ENCODE measurements around the gene PDE5A. TPM values are rescaled to one million over a fixed set of nuclear protein-coding genes. Genes with fewer than 3 reads are reported as not detected.

Gene PDE5A
- total and polyA plus RNA-seq, 4 donors: 3.8 to 121 (median 16.9) TPM

DNA sequence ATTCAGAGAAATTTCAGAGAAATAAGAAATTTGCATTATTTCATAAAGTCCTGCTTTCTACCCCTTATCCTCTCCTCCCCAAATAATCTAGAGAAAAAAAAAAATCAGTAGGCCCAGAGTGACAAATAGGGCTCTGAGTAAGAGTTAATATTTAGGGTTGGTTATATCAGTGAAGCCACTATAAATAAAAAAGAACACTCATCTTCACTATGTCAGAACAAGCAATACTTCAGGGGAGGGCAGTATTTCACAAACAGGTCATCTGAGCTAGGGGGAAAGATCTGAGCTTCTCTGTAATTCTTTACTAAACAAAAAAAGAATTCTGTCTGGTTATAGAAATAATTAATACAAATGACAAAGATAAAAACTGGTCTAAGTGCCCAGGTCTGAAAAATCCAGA is 39.4 kb downstream of the PDE5A start:
- Histone ChIP-seq H3K4me1 (ENCODE audit: control insufficient read depth in 5 of 5, insufficient read depth in 5 of 5, low read length in 5 of 5) (peaks cover 0 to 13% (median 2%) of the 10 kb centered on the region in 5 donors), H3K9me3 (ENCODE audit: control insufficient read depth in 4 of 4, insufficient read depth in 3 of 4, low read length in 3 of 4) (no peaks in the 10 kb centered on the region), H3K36me3 (ENCODE audit: control insufficient read depth in 4 of 4, insufficient read depth in 4 of 4, low read length in 4 of 4) (peaks cover 0 to 13% (median 2%) of the 10 kb centered on the region in 4 donors), H3K27me3 (ENCODE audit: control insufficient read depth in 3 of 3, insufficient read depth in 3 of 3, low read length in 2 of 3) (no peaks in the 10 kb centered on the region), H3K4me3 (no peak overlapping the region), H3K9ac (ENCODE audit: insufficient read depth in 1 of 2, low read length in 2 of 2) (no peak overlapping the region), H3K27ac (ENCODE audit: low read depth in 1 of 2, low read length in 1 of 2) (no peak overlapping the region)
- ATAC-seq (ENCODE audit: insufficient read depth, low FRiP score) (no peak), DNase-seq (no peak)
- TF ChIP-seq, protein P1, sequence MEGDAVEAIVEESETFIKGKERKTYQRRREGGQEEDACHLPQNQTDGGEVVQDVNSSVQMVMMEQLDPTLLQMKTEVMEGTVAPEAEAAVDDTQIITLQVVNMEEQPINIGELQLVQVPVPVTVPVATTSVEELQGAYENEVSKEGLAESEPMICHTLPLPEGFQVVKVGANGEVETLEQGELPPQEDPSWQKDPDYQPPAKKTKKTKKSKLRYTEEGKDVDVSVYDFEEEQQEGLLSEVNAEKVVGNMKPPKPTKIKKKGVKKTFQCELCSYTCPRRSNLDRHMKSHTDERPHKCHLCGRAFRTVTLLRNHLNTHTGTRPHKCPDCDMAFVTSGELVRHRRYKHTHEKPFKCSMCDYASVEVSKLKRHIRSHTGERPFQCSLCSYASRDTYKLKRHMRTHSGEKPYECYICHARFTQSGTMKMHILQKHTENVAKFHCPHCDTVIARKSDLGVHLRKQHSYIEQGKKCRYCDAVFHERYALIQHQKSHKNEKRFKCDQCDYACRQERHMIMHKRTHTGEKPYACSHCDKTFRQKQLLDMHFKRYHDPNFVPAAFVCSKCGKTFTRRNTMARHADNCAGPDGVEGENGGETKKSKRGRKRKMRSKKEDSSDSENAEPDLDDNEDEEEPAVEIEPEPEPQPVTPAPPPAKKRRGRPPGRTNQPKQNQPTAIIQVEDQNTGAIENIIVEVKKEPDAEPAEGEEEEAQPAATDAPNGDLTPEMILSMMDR (IDR thresholded peaks at IDR 0.05; ENCODE audit: control extremely low read depth, extremely low read depth): no peak

DNA sequence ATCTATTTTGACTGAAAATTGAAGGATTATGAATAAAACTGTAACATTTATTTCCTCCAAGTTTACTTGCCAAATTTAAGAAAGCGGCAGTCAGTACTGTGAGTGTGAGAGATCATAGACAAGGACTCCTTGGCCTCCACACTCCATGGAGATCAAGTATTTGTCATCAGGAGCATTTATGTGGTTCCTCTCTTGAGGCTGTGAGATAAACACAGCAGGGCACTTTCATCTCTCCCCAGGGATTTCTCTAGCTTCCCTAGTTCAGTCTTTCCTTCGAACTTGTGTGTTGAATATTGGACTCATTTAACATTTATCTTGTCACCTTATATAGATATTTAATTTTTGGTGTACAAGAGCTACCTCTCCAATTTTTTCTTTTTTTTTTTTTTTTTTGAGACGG is 40.8 kb downstream of the PDE5A start:
- Histone ChIP-seq H3K4me3 (no peak overlapping the region), H3K27ac (ENCODE audit: low read depth in 1 of 2, low read length in 1 of 2) (no peak overlapping the region), H3K36me3 (ENCODE audit: control insufficient read depth in 4 of 4, insufficient read depth in 4 of 4, low read length in 4 of 4) (peaks cover 0 to 17% (median 9%) of the 10 kb centered on the region in 4 donors), H3K4me1 (ENCODE audit: control insufficient read depth in 5 of 5, insufficient read depth in 5 of 5, low read length in 5 of 5) (peaks cover 0 to 9% (median 2%) of the 10 kb centered on the region in 5 donors), H3K27me3 (ENCODE audit: control insufficient read depth in 3 of 3, insufficient read depth in 3 of 3, low read length in 2 of 3) (no peaks in the 10 kb centered on the region), H3K9ac (ENCODE audit: insufficient read depth in 1 of 2, low read length in 2 of 2) (no peak overlapping the region), H3K9me3 (ENCODE audit: control insufficient read depth in 4 of 4, insufficient read depth in 3 of 4, low read length in 3 of 4) (peaks cover 0 to 2% (median 0%) of the 10 kb centered on the region in 4 donors)
- no peak for DNase-seq
- no peak for ATAC-seq (ENCODE audit: insufficient read depth, low FRiP score)
- WGBS, 2 donors: 86 to 89% methylated on average over 3 of the region's 3 CpGs
- TF ChIP-seq, protein P1 (IDR thresholded peaks at IDR 0.05; ENCODE audit: control extremely low read depth, extremely low read depth): no peak

DNA sequence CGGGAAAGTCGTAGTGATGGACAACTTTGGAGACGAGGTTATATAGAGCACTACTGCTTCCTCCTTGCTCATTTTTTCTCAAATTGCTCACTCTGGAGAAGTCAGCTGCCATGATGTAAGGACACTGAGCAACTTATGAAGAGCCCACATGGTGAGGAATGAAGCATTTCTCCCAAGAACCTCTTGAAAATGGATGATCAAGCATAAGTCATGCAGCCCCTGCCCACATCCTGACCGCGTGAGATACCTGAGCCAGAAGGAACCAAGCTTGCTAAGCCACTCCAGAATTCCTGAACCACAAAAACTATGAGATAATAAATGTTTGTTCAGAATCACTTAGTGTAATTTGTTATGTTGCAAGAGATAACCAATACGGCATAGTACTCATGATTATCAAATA is 42.8 kb downstream of the PDE5A start:
- Histone ChIP-seq H3K4me3 (no peak overlapping the region), H3K4me1 (ENCODE audit: control insufficient read depth in 5 of 5, insufficient read depth in 5 of 5, low read length in 5 of 5) (peaks cover 0 to 4% (median 0%) of the 10 kb centered on the region in 5 donors), H3K27me3 (ENCODE audit: control insufficient read depth in 3 of 3, insufficient read depth in 3 of 3, low read length in 2 of 3) (no peaks in the 10 kb centered on the region), H3K9ac (ENCODE audit: insufficient read depth in 1 of 2, low read length in 2 of 2) (no peak overlapping the region), H3K27ac (ENCODE audit: low read depth in 1 of 2, low read length in 1 of 2) (no peak overlapping the region), H3K36me3 (ENCODE audit: control insufficient read depth in 4 of 4, insufficient read depth in 4 of 4, low read length in 4 of 4) (peaks cover 0 to 24% (median 11%) of the 10 kb centered on the region in 4 donors), H3K9me3 (ENCODE audit: control insufficient read depth in 4 of 4, insufficient read depth in 3 of 4, low read length in 3 of 4) (peaks cover 0 to 2% (median 0%) of the 10 kb centered on the region in 4 donors)
- TF ChIP-seq, protein P1 (IDR thresholded peaks at IDR 0.05; ENCODE audit: control extremely low read depth, extremely low read depth): no peak
- ATAC-seq (ENCODE audit: insufficient read depth, low FRiP score): no peak
- WGBS, 2 donors: 95 to 96% methylated on average over 6 of the region's 6 CpGs
- no peak for DNase-seq

Measured in lung (tissue), 12 donors.